GM12874 (cell line): ENCODE data around the gene RPLP1.

Experiments
- TF ChIP-seq, protein P1 (sequence below): IDR thresholded peaks from 2 replicates; pipeline ENCODE4 v1.5.1; 2011; ENCODE audit warnings: low read depth, mild to moderate bottlenecking, control low read depth, low read length, moderate library complexity; ENCODE audit not compliant: insufficient read depth

Gene RPLP1

GRCh38 chr15:69472562-69472961 is 19.9 kb downstream of the RPLP1 start:
- TF ChIP-seq, protein P1, sequence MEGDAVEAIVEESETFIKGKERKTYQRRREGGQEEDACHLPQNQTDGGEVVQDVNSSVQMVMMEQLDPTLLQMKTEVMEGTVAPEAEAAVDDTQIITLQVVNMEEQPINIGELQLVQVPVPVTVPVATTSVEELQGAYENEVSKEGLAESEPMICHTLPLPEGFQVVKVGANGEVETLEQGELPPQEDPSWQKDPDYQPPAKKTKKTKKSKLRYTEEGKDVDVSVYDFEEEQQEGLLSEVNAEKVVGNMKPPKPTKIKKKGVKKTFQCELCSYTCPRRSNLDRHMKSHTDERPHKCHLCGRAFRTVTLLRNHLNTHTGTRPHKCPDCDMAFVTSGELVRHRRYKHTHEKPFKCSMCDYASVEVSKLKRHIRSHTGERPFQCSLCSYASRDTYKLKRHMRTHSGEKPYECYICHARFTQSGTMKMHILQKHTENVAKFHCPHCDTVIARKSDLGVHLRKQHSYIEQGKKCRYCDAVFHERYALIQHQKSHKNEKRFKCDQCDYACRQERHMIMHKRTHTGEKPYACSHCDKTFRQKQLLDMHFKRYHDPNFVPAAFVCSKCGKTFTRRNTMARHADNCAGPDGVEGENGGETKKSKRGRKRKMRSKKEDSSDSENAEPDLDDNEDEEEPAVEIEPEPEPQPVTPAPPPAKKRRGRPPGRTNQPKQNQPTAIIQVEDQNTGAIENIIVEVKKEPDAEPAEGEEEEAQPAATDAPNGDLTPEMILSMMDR = no peak

DNA sequence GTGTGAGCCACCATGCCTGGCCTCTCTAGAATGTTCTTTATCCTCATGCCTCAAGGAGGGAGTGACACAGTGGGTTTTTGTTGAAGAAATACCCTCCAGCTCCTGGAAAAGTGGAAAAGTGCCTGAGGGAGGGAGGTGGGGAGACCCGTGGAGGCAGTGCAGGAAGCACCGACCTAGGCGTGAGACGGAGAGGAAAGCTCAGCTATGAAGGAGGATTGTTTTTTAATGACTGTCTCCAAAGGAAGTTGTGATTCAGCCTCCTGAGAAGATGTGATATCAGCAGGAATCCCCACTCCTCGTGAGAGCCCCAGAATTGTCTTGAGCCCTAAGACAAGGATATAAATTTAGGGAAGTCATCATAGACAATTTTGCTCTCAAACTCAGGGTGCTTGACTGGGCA is 21.7 kb downstream of the RPLP1 start:
- TF ChIP-seq, protein P1 = no peak

- TF ChIP-seq, protein P1 = no peak
Measured at GRCh38 chr15:69474846-69475455, 22.3 kb downstream of the RPLP1 start.

DNA sequence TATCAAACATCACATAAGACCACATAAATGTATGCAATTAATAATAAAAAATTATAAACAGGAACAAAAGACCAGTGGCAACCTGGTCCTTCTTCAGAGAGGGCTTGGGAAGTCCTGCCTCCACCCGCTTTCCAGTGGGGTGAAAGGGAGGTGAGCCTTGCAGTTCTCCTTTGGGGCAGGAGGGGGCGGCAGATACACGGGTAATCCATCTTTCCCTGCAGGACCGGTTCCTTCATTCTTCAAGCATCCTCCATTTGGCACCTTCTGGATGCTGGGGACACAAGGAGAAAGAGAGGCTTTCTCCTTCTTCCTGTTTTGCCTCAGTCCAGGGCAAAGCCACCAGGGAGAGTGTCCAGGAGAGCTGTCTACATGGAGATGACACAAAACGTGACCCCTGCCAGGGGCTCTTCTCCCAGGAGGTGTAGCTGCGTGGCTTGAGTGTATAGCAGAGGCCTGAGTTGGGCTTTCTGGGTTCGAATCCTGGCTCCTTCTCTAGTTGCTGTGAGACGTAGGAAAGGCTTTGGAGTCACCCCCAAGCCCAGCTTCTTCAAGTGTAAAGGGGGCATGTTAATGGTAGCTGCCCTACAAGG is 23.2 kb downstream of the RPLP1 start:
- TF ChIP-seq, protein P1 = peak; percentile 93

DNA sequence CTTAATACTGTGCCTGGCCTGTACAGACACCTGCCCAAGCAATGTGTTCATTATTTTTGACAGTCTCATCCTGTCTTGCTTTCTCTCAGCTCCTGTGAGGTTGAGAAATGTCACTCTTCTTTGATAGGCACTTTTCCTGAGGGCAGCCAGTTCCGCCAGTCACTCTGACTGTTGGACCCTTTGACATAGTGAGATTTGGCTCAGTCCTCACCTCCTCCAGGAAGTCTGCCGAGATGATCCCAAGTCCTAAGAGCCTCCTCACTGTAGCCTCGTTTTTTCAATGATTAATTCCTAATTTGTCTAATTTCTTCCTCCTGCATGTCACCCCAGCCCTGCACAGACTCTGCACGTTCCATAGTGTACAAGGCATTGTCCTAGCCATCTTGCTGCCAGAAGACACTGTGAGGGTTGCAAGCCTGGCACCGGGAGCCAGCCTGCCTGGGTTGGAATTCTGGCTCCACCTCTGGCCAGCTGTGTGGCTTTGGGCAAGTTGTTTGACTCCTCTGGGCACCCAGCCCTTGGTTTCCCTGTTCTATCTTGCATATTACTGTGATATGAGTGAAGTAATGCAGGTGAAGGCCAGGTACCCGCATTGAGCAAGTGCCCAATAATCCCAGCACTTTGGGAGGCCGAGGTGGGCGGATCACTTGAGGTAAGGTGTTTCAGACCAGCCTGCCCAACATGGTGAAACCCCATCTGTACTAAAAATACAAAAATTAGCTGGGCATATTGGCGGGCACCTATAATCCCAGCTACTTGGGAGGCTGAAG is 24.3 kb downstream of the RPLP1 start:
- TF ChIP-seq, protein P1 = no peak

- TF ChIP-seq, protein P1 = peak; percentile 88
Measured at GRCh38 chr15:69478259-69478781, 25.7 kb downstream of the RPLP1 start.

- TF ChIP-seq, protein P1 = no peak
Measured at GRCh38 chr15:69479081-69479480, 26.5 kb downstream of the RPLP1 start.
